SK-N-SH (cell line): ENCODE measurements around the gene GNAI1.
"Not testable (repeated sequence)": the region's sequence is repeated elsewhere in the genome, so short reads cannot be mapped to it uniquely, and the experiment has no call there.

Source experiments
- EP300 ChIP-seq, 2 experiments: IDR thresholded peaks; 2 replicates each; pipeline versions ENCODE4 v1.4.0 to v1.6.1; 2012; ENCODE audit warnings: borderline replicate concordance in 1 of 2, low read depth in 1 of 2, low read length in 1 of 2
- EZH2phosphoT487 ChIP-seq: fragments of 200-600 bp; sonication (generic); IDR thresholded peaks from 2 replicates; pipeline ENCODE4 v1.6.1; 2017; ENCODE audit warnings: low read depth, mixed run types, mild to moderate bottlenecking, antibody characterized with exemption, moderate library complexity, borderline replicate concordance
- FOXJ3 ChIP-seq: sonication (generic); formaldehyde crosslinking; IDR thresholded peaks from 2 replicates; pipeline ENCODE4 v1.5.1; 2020; ENCODE audit warnings: mild to moderate bottlenecking, missing genetic modification reagents
- FOXM1 ChIP-seq: IDR thresholded peaks from 2 replicates; pipeline ENCODE4 v1.4.0; 2012; ENCODE audit warnings: low read depth, mild to moderate bottlenecking
- NFIC ChIP-seq: IDR thresholded peaks from 2 replicates; pipeline ENCODE4 v1.4.0; 2012; ENCODE audit warnings: borderline replicate concordance
- NRF1 ChIP-seq: IDR thresholded peaks from 2 replicates; pipeline ENCODE4 v1.6.1; 2012; ENCODE audit warnings: low read depth, mild to moderate bottlenecking, low read length
- RCOR1 ChIP-seq: fragments of 150-350 bp; IDR thresholded peaks from 2 replicates; pipeline ENCODE4 v1.6.1; 2017; ENCODE audit warnings: antibody characterized with exemption, low read length
- SMC3 ChIP-seq: IDR thresholded peaks from 2 replicates; pipeline ENCODE4 v1.6.1; 2012; ENCODE audit warnings: low read depth, low read length, improper control_type of control experiment
- TAF1 ChIP-seq: IDR thresholded peaks from 2 replicates; pipeline ENCODE4 v1.6.1; 2012; ENCODE audit warnings: low read depth, mild to moderate bottlenecking, low read length, moderate library complexity, borderline replicate concordance
- YY1 ChIP-seq: IDR thresholded peaks from 2 replicates; pipeline ENCODE4 v1.4.0; 2012; ENCODE audit warnings: low read depth, mild to moderate bottlenecking
- TF ChIP-seq, protein P1 (sequence below): fragments of 200-600 bp; sonication (generic); IDR thresholded peaks from 2 replicates; pipeline ENCODE4 v1.6.1; 2017; ENCODE audit warnings: antibody characterized with exemption, mild to moderate bottlenecking, moderate library complexity
- TF ChIP-seq, protein P2 (sequence below): IDR thresholded peaks from 2 replicates; pipeline ENCODE4 v1.6.1; 2012; ENCODE audit warnings: mild to moderate bottlenecking, low read depth, low read length, moderate library complexity
- TF ChIP-seq, protein P3 (sequence below): IDR thresholded peaks from 2 replicates; pipeline ENCODE4 v1.4.0; 2012; ENCODE audit warnings: low read depth, borderline replicate concordance

DNA sequence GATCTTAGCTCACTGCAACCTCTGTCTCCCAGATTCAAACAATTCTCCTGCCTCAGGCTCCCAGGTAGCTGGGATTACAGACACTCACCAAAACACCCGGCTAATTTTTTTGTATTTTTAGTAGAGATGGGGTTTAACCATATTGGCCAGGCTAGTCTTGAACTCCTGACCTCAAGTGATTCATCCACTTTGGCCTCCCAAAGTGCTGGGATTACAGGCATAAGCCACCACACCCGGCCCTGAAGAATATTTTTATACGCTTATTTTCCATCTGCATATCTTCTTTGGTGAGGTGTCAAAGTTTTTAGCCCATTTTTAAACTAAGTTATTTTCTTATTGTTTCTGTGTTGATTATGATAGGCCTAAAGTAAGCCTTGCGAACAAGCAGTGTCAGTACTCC lies 23.1 kb downstream of the GNAI1 start:
- TF ChIP-seq NRF1; RCOR1; TAF1; NFIC; FOXM1; YY1; SMC3; FOXJ3 (CRISPR knock-in tag); EP300 (IDR thresholded peaks at IDR 0.05; ENCODE audit: borderline replicate concordance in 1 of 2, low read depth in 1 of 2, low read length in 1 of 2); EZH2phosphoT487: not testable (repeated sequence)
- TF ChIP-seq, protein P1, sequence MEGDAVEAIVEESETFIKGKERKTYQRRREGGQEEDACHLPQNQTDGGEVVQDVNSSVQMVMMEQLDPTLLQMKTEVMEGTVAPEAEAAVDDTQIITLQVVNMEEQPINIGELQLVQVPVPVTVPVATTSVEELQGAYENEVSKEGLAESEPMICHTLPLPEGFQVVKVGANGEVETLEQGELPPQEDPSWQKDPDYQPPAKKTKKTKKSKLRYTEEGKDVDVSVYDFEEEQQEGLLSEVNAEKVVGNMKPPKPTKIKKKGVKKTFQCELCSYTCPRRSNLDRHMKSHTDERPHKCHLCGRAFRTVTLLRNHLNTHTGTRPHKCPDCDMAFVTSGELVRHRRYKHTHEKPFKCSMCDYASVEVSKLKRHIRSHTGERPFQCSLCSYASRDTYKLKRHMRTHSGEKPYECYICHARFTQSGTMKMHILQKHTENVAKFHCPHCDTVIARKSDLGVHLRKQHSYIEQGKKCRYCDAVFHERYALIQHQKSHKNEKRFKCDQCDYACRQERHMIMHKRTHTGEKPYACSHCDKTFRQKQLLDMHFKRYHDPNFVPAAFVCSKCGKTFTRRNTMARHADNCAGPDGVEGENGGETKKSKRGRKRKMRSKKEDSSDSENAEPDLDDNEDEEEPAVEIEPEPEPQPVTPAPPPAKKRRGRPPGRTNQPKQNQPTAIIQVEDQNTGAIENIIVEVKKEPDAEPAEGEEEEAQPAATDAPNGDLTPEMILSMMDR, result not testable (repeated sequence)
- TF ChIP-seq, protein P2, sequence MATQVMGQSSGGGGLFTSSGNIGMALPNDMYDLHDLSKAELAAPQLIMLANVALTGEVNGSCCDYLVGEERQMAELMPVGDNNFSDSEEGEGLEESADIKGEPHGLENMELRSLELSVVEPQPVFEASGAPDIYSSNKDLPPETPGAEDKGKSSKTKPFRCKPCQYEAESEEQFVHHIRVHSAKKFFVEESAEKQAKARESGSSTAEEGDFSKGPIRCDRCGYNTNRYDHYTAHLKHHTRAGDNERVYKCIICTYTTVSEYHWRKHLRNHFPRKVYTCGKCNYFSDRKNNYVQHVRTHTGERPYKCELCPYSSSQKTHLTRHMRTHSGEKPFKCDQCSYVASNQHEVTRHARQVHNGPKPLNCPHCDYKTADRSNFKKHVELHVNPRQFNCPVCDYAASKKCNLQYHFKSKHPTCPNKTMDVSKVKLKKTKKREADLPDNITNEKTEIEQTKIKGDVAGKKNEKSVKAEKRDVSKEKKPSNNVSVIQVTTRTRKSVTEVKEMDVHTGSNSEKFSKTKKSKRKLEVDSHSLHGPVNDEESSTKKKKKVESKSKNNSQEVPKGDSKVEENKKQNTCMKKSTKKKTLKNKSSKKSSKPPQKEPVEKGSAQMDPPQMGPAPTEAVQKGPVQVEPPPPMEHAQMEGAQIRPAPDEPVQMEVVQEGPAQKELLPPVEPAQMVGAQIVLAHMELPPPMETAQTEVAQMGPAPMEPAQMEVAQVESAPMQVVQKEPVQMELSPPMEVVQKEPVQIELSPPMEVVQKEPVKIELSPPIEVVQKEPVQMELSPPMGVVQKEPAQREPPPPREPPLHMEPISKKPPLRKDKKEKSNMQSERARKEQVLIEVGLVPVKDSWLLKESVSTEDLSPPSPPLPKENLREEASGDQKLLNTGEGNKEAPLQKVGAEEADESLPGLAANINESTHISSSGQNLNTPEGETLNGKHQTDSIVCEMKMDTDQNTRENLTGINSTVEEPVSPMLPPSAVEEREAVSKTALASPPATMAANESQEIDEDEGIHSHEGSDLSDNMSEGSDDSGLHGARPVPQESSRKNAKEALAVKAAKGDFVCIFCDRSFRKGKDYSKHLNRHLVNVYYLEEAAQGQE, result not testable (repeated sequence)
- TF ChIP-seq, protein P3, sequence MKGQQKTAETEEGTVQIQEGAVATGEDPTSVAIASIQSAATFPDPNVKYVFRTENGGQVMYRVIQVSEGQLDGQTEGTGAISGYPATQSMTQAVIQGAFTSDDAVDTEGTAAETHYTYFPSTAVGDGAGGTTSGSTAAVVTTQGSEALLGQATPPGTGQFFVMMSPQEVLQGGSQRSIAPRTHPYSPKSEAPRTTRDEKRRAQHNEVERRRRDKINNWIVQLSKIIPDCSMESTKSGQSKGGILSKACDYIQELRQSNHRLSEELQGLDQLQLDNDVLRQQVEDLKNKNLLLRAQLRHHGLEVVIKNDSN, result not testable (repeated sequence)
